ENCODE results near the gene ZMYND8. TPM values are rescaled to one million over a fixed set of nuclear protein-coding genes. Genes with fewer than 3 reads are reported as not detected.
A peak's percentile ranks its signal among the peaks of the same experiment; 100 is the strongest.

Gene ZMYND8
- total RNA-seq, 2 experiments from 2014 or later, result 33.0 to 34.3 TPM

GRCh38 chr20:47362361-47363219, 6.1 kb upstream of the ZMYND8 start:
- no peak overlapping the region for H3K4me3 ChIP-seq (ENCODE audit: low read length)
- no peaks in the 10 kb centered on the region for H3K9me3 Mint-ChIP-seq
- H3K36me3 Mint-ChIP-seq (ENCODE audit: low read depth), result no peaks in the 10 kb centered on the region
- H3K9me3 ChIP-seq (ENCODE audit: control insufficient read depth in 1 of 2, insufficient read depth in 1 of 2, low read length in 2 of 2), result no peaks in the 10 kb centered on the region
- H3K27me3 ChIP-seq (ENCODE audit: control insufficient read depth in 1 of 2, insufficient read depth in 2 of 2, low read length in 2 of 2), result no peaks in the 10 kb centered on the region
- intact Hi-C loops (cut with DNase I, micrococcal nuclease), result no loop called here
- peak overlapping the region; percentile 63 for H3K27ac Mint-ChIP-seq
- H3K4me3 Mint-ChIP-seq, result no peak overlapping the region
- ATAC-seq (ENCODE audit: poor library complexity), result no peak
- no peak for TF ChIP-seq CTCF (IDR thresholded peaks at IDR 0.05)
- peaks cover 51% of the 10 kb centered on the region for H3K4me1 Mint-ChIP-seq (ENCODE audit: low read depth)
- no peak for DNase-seq
- H3K27ac ChIP-seq (ENCODE audit: low read depth in 1 of 2, low read length in 2 of 2), result no peak overlapping the region
- H3K4me1 ChIP-seq (ENCODE audit: insufficient read depth, low read length), result peaks cover 36% of the 10 kb centered on the region
- POLR2A ChIA-PET, result no interaction called here
- no peaks in the 10 kb centered on the region for H3K36me3 ChIP-seq (ENCODE audit: insufficient read depth, low read length)
- no peaks in the 10 kb centered on the region for H3K27me3 Mint-ChIP-seq
- CTCF ChIA-PET, result interaction anchor here (0.8 to 1.4 kb wide), 3 partner anchors 15 to 22 kb away, joined by 3 to 4 read pairs (median 3); no protein-coding TSS in a partner anchor

GRCh38 chr20:47361057-47361915, 4.8 kb upstream of the ZMYND8 start:
- no peak for TF ChIP-seq CTCF (IDR thresholded peaks at IDR 0.05)
- H3K36me3 Mint-ChIP-seq (ENCODE audit: low read depth), result peaks cover 5% of the 10 kb centered on the region
- Histone ChIP-seq H3K36me3 (ENCODE audit: insufficient read depth, low read length) (no peaks in the 10 kb centered on the region), H3K27me3 (ENCODE audit: control insufficient read depth in 1 of 2, insufficient read depth in 2 of 2, low read length in 2 of 2) (no peaks in the 10 kb centered on the region), H3K27ac (ENCODE audit: low read depth in 1 of 2, low read length in 2 of 2) (no peak overlapping the region), H3K4me3 (ENCODE audit: low read length) (no peak overlapping the region), H3K4me1 (ENCODE audit: insufficient read depth, low read length) (peaks cover 49% of the 10 kb centered on the region), H3K9me3 (ENCODE audit: control insufficient read depth in 1 of 2, insufficient read depth in 1 of 2, low read length in 2 of 2) (no peaks in the 10 kb centered on the region)
- ATAC-seq (ENCODE audit: poor library complexity) (no peak), DNase-seq (no peak)
- intact Hi-C loops (cut with DNase I, micrococcal nuclease), result no loop called here
- ChIA-PET POLR2A (no interaction called here), CTCF (interaction anchor here (1.0 kb wide), 1 partner anchor 23 kb away, joined by 4 read pairs; no protein-coding TSS in a partner anchor)
- H3K27me3 Mint-ChIP-seq, result no peaks in the 10 kb centered on the region
- no peak overlapping the region for H3K4me3 Mint-ChIP-seq
- no peaks in the 10 kb centered on the region for H3K9me3 Mint-ChIP-seq
- H3K27ac Mint-ChIP-seq, result no peak overlapping the region
- H3K4me1 Mint-ChIP-seq (ENCODE audit: low read depth), result peaks cover 63% of the 10 kb centered on the region

- no peak overlapping the region for H3K27ac ChIP-seq (ENCODE audit: low read depth in 1 of 2, low read length in 2 of 2)
- DNase-seq, result peak in 2 of 14 experiments; percentile 51 to 57
- H3K4me1 ChIP-seq (ENCODE audit: insufficient read depth, low read length), result peaks cover 55% of the 10 kb centered on the region
- no peaks in the 10 kb centered on the region for H3K36me3 ChIP-seq (ENCODE audit: insufficient read depth, low read length)
- no peaks in the 10 kb centered on the region for H3K9me3 ChIP-seq (ENCODE audit: control insufficient read depth in 1 of 2, insufficient read depth in 1 of 2, low read length in 2 of 2)
- CTCF ChIA-PET, result no interaction called here
- H3K27me3 ChIP-seq (ENCODE audit: control insufficient read depth in 1 of 2, insufficient read depth in 2 of 2, low read length in 2 of 2), result no peaks in the 10 kb centered on the region
- H3K27me3 Mint-ChIP-seq, result no peaks in the 10 kb centered on the region
- no peak for ATAC-seq (ENCODE audit: poor library complexity)
- intact Hi-C loops (cut with DNase I, micrococcal nuclease), result no loop called here
- H3K36me3 Mint-ChIP-seq (ENCODE audit: low read depth), result peaks cover 10% of the 10 kb centered on the region
- H3K4me3 Mint-ChIP-seq, result no peak overlapping the region
- no peak overlapping the region for H3K4me3 ChIP-seq (ENCODE audit: low read length)
- POLR2A ChIA-PET, result no interaction called here
- no peak overlapping the region for H3K27ac Mint-ChIP-seq
- H3K4me1 Mint-ChIP-seq (ENCODE audit: low read depth), result peaks cover 70% of the 10 kb centered on the region
- TF ChIP-seq CTCF (IDR thresholded peaks at IDR 0.05), result no peak
- no peaks in the 10 kb centered on the region for H3K9me3 Mint-ChIP-seq
Measured at GRCh38 chr20:47360297-47361056, 4.0 kb upstream of the ZMYND8 start.
